C4-2B (cell line): ENCODE measurements around the gene SMPD3.

Experiments used
- H3K27ac ChIP-seq: fragments of 450-650 bp; 2 replicates; pipeline ENCODE4 v1.5.1; 2017
- ZFX ChIP-seq: fragments of 450-650 bp; IDR thresholded peaks from 2 replicates; pipeline ENCODE4 v1.6.1; 2017
- TF ChIP-seq, protein P1 (sequence below): fragments of 450-650 bp; conservative IDR thresholded peaks from 2 replicates; pipeline ENCODE4 v1.5.1; 2017; ENCODE audit warnings: mild to moderate bottlenecking

SMPD3 gene

GRCh38 chr16:68366062-68366461, 82.2 kb downstream of the SMPD3 start:
- H3K27ac ChIP-seq = no peak overlapping the region
- TF ChIP-seq ZFX = no peak
- TF ChIP-seq, protein P1, sequence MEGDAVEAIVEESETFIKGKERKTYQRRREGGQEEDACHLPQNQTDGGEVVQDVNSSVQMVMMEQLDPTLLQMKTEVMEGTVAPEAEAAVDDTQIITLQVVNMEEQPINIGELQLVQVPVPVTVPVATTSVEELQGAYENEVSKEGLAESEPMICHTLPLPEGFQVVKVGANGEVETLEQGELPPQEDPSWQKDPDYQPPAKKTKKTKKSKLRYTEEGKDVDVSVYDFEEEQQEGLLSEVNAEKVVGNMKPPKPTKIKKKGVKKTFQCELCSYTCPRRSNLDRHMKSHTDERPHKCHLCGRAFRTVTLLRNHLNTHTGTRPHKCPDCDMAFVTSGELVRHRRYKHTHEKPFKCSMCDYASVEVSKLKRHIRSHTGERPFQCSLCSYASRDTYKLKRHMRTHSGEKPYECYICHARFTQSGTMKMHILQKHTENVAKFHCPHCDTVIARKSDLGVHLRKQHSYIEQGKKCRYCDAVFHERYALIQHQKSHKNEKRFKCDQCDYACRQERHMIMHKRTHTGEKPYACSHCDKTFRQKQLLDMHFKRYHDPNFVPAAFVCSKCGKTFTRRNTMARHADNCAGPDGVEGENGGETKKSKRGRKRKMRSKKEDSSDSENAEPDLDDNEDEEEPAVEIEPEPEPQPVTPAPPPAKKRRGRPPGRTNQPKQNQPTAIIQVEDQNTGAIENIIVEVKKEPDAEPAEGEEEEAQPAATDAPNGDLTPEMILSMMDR = no peak

DNA sequence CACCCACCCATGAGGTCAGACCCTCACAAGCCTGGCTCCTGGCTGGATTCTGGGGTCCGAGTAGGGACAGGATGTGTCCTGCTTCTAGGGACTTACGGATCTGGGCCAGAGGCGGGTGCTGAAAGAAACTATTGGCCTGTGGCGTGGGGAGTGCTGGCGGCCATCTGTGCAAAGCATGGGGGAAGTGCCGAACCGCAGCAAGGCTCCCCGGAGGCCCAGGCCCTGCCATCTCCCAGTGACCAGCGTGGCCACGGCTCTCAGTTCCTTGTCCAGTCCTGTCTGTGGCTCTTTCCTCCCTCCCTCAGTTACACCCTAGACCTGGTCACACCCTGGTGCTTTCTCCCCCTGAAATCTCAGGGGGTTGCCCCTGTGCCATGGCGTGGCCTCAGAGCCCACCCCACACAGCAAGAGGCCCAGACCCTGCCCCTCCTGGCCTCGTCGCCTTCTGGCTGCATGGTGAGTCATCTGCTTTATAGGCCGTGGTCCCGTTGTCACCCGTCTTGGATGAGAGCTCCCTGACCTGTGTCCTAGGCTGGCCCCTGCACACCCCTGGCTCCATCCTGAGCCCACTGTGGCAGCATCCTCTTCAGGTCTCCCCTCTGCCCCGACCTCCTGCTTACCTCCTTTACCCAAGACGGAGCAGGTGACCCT, 83.0 kb downstream of the SMPD3 start:
- TF ChIP-seq, protein P1 = no peak
- TF ChIP-seq ZFX = no peak
- no peak overlapping the region for H3K27ac ChIP-seq

- TF ChIP-seq, protein P1 = no peak; the same call in 1 of the 2 replicates
- TF ChIP-seq ZFX = no peak
- no peak overlapping the region for H3K27ac ChIP-seq
Measured at GRCh38 chr16:68364561-68364998, 83.7 kb downstream of the SMPD3 start.

- H3K27ac ChIP-seq = no peak overlapping the region
- TF ChIP-seq ZFX = no peak
- TF ChIP-seq, protein P1 = no peak
Measured at GRCh38 chr16:68363658-68364521, 84.4 kb downstream of the SMPD3 start.

DNA sequence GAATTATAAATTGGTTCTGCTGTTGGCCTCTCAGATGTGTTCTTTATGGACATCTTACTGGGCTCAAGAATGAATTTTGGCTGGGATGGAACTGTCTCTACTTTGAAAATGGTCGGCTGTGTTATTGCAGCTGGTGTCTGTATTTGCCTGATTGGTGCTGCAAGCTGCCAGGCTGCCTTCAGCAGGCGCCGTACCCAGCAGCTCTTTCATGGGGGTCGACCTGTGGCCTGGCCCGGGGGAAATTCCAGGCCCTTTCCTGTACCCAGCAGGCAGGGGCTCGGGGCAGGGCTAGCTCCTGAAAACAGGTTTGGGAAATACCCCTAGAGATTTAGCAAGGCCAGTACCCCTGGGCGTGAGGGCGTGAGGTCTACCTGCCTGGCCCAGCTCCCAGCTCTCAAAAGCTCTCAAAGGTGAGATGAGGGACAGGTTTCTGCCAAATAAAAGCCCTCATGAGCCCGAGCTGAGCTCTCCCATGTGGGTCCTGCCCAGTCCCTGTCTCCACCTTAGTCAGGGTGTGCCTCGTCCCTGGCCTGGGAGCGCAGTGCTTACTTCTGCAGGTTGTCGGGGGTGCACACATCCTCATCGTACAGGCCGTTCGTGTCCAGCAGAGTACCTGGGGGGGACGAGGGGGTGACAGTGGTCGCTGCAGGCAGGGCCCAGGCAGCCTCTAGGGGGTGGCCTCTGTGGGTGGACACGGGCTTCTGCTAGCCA, 85.2 kb downstream of the SMPD3 start:
- TF ChIP-seq, protein P1 = no peak
- TF ChIP-seq ZFX = no peak
- no peak overlapping the region for H3K27ac ChIP-seq

- H3K27ac ChIP-seq = no peak overlapping the region
- TF ChIP-seq, protein P1 = no peak
- TF ChIP-seq ZFX = no peak
Measured at GRCh38 chr16:68362262-68362913, 85.9 kb downstream of the SMPD3 start.
